Measurements from ENCODE around the gene MACROH2A1.

DNA sequence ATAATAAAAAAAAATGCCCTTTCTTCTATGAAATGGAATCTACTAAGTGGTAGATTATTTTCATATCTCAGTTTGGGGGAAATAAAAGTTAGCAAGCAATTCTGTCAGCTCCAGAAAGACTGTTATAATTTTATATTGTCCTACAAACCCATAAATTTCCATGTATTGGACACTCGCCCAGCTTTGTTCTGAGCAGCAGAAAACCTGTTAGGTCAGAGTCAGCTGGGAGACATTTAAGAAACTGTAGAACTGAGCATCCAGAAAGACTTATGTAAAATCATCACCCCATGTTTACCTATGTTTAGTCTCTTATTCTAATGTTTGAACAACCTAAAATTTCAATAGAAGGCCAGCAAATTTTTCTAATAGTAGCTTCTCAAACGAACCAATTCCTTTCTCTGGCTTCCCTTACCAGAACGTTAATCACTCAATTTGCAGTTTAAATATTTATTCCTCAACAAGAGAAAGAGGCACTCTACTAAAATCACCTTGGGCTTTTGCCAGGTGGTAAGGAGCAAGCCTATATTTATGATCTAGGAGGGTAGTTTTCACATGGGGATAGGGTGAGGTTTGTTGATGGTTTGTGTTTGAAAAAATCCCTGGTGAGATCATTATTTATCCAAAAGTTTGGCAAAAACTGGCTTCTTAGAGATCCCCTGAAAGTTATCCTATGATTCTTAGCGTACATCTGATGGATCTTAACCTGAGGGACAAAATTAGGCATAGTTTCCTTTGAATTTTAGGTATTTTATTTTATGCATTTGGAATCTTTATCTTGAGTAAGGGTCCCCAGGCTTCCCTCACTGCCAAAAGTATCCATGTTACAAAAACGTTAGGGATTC is 34.4 kb downstream of the MACROH2A1 start:
- TF ChIP-seq ZNF24 (IDR thresholded peaks at IDR 0.05): no peak
- no peak for TF ChIP-seq RFX5 (IDR thresholded peaks at IDR 0.05; ENCODE audit: low read depth, low read length)
- TF ChIP-seq ELF4 (CRISPR knock-in tag; IDR thresholded peaks at IDR 0.05): no peak
- no peak for TF ChIP-seq SMAD3 (CRISPR knock-in tag; conservative IDR thresholded peaks at IDR 0.05)
- no peak for TF ChIP-seq KAT8 (IDR thresholded peaks at IDR 0.05; ENCODE audit: low read depth)
- TF ChIP-seq, protein P1, sequence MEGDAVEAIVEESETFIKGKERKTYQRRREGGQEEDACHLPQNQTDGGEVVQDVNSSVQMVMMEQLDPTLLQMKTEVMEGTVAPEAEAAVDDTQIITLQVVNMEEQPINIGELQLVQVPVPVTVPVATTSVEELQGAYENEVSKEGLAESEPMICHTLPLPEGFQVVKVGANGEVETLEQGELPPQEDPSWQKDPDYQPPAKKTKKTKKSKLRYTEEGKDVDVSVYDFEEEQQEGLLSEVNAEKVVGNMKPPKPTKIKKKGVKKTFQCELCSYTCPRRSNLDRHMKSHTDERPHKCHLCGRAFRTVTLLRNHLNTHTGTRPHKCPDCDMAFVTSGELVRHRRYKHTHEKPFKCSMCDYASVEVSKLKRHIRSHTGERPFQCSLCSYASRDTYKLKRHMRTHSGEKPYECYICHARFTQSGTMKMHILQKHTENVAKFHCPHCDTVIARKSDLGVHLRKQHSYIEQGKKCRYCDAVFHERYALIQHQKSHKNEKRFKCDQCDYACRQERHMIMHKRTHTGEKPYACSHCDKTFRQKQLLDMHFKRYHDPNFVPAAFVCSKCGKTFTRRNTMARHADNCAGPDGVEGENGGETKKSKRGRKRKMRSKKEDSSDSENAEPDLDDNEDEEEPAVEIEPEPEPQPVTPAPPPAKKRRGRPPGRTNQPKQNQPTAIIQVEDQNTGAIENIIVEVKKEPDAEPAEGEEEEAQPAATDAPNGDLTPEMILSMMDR (IDR thresholded peaks at IDR 0.05 in 2 of 3, conservative IDR thresholded peaks at IDR 0.05 in 1 of 3; ENCODE audit: insufficient read depth in 2 of 3, low read depth in 1 of 3, low read length in 3 of 3): no peak
- TF ChIP-seq TAF15 (IDR thresholded peaks at IDR 0.05; ENCODE audit: low read depth, low read length): no peak
- no peak for TF ChIP-seq FOXK1 (CRISPR knock-in tag; IDR thresholded peaks at IDR 0.05; ENCODE audit: borderline replicate concordance)
- TF ChIP-seq STAT5B (CRISPR knock-in tag; IDR thresholded peaks at IDR 0.05): no peak

All from K562 (cell line).